HL-60 (cell line): ENCODE measurements around the gene MYBPC2.

Experiments
- CTCF ChIP-seq: IDR thresholded peaks from one replicate; pipeline ENCODE4 v1.5.1; 2011; ENCODE audit warnings: low read length, control low read depth, inconsistent platforms; ENCODE audit not compliant: insufficient read depth
- REST ChIP-seq: IDR thresholded peaks from 2 replicates; pipeline ENCODE4 v1.6.1; 2012; ENCODE audit warnings: low read depth; ENCODE audit not compliant: insufficient replicate concordance

GRCh38 chr19:50450369-50451222 lies 17.9 kb downstream of the MYBPC2 start:
- TF ChIP-seq CTCF (no peak), REST (no peak)
